ENCODE measurements around the gene PCK2. TPM values are rescaled to one million over a fixed set of nuclear protein-coding genes. Genes with fewer than 3 reads are reported as not detected.
A peak's percentile ranks its signal among the peaks of the same experiment; 100 is the strongest.

Gene PCK2
- total RNA-seq, 1 donor from 2014 or later: 66.0 TPM

DNA sequence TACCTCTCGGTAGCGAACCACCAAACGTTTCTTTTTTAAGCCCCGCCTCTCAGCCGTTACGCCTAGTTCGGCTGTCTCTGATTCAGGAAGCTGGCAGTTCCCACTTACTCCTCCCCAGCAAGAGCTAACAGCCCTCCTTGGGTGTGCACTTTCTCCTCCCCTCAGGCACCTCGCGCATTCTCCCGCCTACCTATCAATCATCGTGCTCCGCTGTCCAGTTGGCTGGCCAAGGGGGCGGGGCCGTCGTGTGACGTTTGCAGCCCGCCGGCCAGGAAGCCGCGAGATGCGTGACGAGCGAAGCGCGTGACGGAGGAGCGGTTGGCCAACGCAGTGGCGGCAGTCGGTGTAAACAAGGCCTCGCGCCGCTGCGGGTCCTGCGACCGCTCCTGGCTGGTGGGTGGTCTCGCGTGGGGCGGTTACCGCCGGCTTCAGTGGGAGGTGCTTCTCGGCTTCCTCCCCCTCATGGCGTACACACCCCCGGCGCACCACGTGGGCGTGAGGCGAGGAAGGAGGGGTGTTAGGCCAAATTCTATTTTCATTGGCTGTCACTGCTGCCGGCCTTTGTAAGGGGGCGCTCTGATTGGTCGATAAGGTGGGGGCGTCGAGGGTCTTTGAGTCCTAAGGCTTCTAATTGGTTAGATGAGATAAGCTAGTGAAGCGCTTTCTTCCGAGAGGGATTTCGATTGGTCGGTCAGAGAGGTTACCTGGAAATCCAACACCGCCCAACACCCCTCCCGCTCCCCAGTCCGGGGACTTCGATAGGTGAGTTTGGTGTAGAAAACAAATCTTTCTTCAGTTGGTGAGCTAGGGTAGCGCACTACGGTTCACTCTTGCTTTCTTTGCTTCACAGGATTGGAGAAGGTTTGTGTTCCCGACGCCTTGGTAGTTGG is 20.7 kb downstream of the PCK2 start, which contains the start of the genes DCAF11 and NRL:
TSS of gene DCAF11 (plus strand) at position 246 of the 890 bp plus-strand sequence. CDS start 818 bp downstream, outside the sequence.
TSS of gene NRL (minus strand) at position 418 of the 890 bp plus-strand sequence. CDS start 32,101 bp downstream, outside the sequence.
- TF ChIP-seq, protein P1, sequence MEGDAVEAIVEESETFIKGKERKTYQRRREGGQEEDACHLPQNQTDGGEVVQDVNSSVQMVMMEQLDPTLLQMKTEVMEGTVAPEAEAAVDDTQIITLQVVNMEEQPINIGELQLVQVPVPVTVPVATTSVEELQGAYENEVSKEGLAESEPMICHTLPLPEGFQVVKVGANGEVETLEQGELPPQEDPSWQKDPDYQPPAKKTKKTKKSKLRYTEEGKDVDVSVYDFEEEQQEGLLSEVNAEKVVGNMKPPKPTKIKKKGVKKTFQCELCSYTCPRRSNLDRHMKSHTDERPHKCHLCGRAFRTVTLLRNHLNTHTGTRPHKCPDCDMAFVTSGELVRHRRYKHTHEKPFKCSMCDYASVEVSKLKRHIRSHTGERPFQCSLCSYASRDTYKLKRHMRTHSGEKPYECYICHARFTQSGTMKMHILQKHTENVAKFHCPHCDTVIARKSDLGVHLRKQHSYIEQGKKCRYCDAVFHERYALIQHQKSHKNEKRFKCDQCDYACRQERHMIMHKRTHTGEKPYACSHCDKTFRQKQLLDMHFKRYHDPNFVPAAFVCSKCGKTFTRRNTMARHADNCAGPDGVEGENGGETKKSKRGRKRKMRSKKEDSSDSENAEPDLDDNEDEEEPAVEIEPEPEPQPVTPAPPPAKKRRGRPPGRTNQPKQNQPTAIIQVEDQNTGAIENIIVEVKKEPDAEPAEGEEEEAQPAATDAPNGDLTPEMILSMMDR (IDR thresholded peaks at IDR 0.05): no peak
- no peaks in the 10 kb centered on the region for H3K9me3 Mint-ChIP-seq (ENCODE audit: unreplicated experiment)
- no peaks in the 10 kb centered on the region for H3K27me3 Mint-ChIP-seq (ENCODE audit: unreplicated experiment)
- peak; percentile 100 for DNase-seq (ENCODE audit: extremely low spot score, unreplicated experiment)
- peaks cover 17% of the 10 kb centered on the region for H3K36me3 Mint-ChIP-seq (ENCODE audit: unreplicated experiment)
- peaks cover 14% of the 10 kb centered on the region for H3K4me1 Mint-ChIP-seq (ENCODE audit: unreplicated experiment)
- peak within 1 kb of the TSS; percentile 99 for H3K27ac Mint-ChIP-seq (ENCODE audit: unreplicated experiment)
- H3K4me3 Mint-ChIP-seq (ENCODE audit: unreplicated experiment): peak within 1 kb of the TSS; percentile 95

DNA sequence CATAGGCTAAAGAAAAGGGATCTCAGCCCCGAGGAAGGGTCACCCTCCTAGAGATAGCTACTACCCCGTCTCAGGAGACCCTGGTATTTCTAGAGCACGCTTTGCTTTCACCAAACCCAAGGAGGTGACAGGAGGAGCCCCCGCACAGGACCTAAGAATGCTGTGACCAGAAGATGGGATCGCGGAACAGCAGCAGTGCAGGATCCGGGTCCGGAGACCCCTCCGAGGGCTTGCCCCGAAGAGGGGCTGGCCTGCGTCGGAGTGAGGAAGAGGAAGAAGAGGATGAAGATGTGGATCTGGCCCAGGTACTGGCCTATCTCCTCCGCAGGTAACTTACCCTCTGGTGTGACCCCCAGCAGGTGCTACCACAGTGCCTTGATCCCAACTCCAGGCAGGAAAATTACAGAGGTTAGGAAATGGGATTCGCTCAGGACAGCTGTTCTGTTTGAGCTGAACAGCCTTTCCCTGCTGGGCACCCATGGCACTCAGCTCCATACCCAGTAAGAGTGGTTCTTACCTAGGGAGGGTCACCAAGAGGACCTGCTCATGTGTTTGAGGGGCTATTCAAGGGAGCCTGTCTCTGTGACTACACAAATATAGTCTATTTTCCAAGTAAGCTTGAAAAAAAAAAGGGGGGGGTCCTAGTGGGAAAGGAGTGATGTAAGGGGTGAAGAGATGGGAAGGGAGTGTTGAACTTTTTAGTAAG is 21.5 kb downstream of the PCK2 start:
- peak overlapping the region; percentile 99 for H3K27ac Mint-ChIP-seq (ENCODE audit: unreplicated experiment)
- no peak for DNase-seq (ENCODE audit: extremely low spot score, unreplicated experiment)
- peaks cover 20% of the 10 kb centered on the region for H3K36me3 Mint-ChIP-seq (ENCODE audit: unreplicated experiment)
- TF ChIP-seq, protein P1 (IDR thresholded peaks at IDR 0.05): no peak
- peak overlapping the region; percentile 95 for H3K4me3 Mint-ChIP-seq (ENCODE audit: unreplicated experiment)
- no peaks in the 10 kb centered on the region for H3K9me3 Mint-ChIP-seq (ENCODE audit: unreplicated experiment)
- no peaks in the 10 kb centered on the region for H3K27me3 Mint-ChIP-seq (ENCODE audit: unreplicated experiment)
- peaks cover 14% of the 10 kb centered on the region for H3K4me1 Mint-ChIP-seq (ENCODE audit: unreplicated experiment)

DNA sequence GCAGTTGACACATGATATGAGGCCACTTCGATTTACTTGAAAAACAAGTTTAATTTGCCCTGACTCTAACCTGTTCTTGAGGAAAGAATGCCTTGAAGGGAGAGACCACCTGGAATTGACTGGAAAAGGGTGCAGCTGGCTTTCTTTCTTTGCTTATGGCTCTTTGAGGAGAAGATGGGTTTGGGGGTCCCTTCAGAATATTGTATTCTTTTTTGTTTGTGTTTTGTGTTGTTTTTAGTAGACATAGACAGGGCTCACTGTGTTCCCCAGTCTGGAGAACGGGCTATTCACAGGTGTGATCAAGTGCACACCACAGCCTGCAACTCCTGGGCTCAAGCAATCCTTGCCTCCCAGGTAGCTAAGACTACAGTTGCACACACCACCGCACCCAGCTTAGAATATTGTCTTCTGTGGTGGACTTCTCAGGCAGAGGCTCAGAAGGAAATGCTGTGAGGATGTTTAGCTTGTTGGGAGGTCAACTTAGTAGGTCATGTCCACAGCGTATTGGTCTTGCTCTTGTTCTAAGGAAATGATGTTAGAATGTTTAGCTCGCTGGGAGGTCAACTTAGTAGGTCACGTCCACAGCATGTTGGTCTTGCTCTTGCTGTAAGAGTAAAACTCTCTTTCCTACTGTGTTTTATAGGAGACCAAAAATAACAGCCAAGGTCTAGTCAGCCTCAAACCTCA is 22.2 kb downstream of the PCK2 start:
- no peak overlapping the region for H3K27ac Mint-ChIP-seq (ENCODE audit: unreplicated experiment)
- H3K4me1 Mint-ChIP-seq (ENCODE audit: unreplicated experiment): peaks cover 14% of the 10 kb centered on the region
- peak overlapping the region; percentile 95 for H3K4me3 Mint-ChIP-seq (ENCODE audit: unreplicated experiment)
- no peak for DNase-seq (ENCODE audit: extremely low spot score, unreplicated experiment)
- TF ChIP-seq, protein P1 (IDR thresholded peaks at IDR 0.05): no peak
- H3K9me3 Mint-ChIP-seq (ENCODE audit: unreplicated experiment): no peaks in the 10 kb centered on the region
- H3K27me3 Mint-ChIP-seq (ENCODE audit: unreplicated experiment): no peaks in the 10 kb centered on the region
- peaks cover 24% of the 10 kb centered on the region for H3K36me3 Mint-ChIP-seq (ENCODE audit: unreplicated experiment)

DNA sequence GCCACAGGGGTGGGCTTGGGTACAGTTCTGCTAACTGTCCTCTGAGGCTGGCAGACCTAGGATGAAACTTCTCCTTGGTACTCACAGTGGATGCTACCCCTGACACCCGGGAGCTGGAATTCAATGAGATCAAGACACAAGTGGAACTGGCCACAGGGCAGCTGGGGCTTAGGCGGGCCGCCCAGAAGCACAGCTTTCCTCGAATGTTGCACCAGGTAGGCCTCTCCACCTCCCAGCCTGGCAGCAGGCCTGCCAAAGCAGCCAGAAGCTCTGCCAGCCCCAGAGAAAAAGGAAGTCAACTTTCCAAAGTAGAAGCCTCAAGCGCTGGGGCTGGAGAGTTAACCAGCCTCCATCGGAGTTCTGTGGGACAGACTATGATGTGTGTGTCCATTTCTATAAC is 23.1 kb downstream of the PCK2 start:
- no peaks in the 10 kb centered on the region for H3K27me3 Mint-ChIP-seq (ENCODE audit: unreplicated experiment)
- H3K4me3 Mint-ChIP-seq (ENCODE audit: unreplicated experiment): no peak overlapping the region
- peaks cover 29% of the 10 kb centered on the region for H3K36me3 Mint-ChIP-seq (ENCODE audit: unreplicated experiment)
- no peaks in the 10 kb centered on the region for H3K9me3 Mint-ChIP-seq (ENCODE audit: unreplicated experiment)
- TF ChIP-seq, protein P1 (IDR thresholded peaks at IDR 0.05): no peak
- DNase-seq (ENCODE audit: extremely low spot score, unreplicated experiment): no peak
- H3K4me1 Mint-ChIP-seq (ENCODE audit: unreplicated experiment): peaks cover 14% of the 10 kb centered on the region
- H3K27ac Mint-ChIP-seq (ENCODE audit: unreplicated experiment): no peak overlapping the region

Data from osteocyte (in vitro differentiated cells).